22Rv1 (cell line): ENCODE data around the gene FUT6.

Experiments
- H3K27ac ChIP-seq: fragments of 450-650 bp; 2 replicates; pipeline ENCODE4 v1.5.1; 2017
- ZFX ChIP-seq: fragments of 450-650 bp; IDR thresholded peaks from 2 replicates; pipeline ENCODE4 v1.6.1; 2017; ENCODE audit warnings: antibody characterized with exemption, borderline replicate concordance
- TF ChIP-seq, protein P1 (sequence below): fragments of 450-650 bp; IDR thresholded peaks from 2 replicates; pipeline ENCODE4 v1.5.1; 2017; ENCODE audit warnings: mild to moderate bottlenecking

The FUT6 gene

DNA sequence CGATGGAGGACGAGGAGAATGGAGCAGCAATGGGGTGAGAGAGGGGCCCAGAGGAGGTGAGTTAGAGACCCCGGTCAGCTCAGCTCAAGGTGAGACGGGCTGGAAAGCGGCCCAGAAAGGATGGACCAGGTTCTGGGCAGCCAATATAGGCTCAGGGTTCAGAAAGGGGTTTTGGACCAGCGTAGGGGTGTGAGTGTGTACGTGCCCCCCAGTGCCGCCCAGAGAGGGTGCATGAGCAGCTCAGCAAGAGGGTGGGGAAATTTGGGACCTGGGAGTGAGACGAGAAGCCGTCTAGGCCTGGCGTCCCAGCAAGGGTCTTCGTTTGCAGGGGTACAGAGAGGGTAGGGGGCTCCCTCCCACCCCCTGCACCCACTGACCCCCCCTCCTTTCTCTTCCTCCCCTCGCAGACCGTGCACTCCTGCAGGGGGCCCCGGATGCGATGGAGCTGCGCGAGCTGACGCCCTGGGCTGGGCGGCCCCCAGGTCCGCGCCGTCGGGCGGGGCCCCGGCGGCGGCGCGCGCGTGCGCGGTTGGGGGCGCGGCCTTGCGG lies 12.1 kb downstream of the FUT6 start:
- H3K27ac ChIP-seq = peak overlapping the region; percentile 88
- TF ChIP-seq, protein P1, sequence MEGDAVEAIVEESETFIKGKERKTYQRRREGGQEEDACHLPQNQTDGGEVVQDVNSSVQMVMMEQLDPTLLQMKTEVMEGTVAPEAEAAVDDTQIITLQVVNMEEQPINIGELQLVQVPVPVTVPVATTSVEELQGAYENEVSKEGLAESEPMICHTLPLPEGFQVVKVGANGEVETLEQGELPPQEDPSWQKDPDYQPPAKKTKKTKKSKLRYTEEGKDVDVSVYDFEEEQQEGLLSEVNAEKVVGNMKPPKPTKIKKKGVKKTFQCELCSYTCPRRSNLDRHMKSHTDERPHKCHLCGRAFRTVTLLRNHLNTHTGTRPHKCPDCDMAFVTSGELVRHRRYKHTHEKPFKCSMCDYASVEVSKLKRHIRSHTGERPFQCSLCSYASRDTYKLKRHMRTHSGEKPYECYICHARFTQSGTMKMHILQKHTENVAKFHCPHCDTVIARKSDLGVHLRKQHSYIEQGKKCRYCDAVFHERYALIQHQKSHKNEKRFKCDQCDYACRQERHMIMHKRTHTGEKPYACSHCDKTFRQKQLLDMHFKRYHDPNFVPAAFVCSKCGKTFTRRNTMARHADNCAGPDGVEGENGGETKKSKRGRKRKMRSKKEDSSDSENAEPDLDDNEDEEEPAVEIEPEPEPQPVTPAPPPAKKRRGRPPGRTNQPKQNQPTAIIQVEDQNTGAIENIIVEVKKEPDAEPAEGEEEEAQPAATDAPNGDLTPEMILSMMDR = no peak
- TF ChIP-seq ZFX = no peak

DNA sequence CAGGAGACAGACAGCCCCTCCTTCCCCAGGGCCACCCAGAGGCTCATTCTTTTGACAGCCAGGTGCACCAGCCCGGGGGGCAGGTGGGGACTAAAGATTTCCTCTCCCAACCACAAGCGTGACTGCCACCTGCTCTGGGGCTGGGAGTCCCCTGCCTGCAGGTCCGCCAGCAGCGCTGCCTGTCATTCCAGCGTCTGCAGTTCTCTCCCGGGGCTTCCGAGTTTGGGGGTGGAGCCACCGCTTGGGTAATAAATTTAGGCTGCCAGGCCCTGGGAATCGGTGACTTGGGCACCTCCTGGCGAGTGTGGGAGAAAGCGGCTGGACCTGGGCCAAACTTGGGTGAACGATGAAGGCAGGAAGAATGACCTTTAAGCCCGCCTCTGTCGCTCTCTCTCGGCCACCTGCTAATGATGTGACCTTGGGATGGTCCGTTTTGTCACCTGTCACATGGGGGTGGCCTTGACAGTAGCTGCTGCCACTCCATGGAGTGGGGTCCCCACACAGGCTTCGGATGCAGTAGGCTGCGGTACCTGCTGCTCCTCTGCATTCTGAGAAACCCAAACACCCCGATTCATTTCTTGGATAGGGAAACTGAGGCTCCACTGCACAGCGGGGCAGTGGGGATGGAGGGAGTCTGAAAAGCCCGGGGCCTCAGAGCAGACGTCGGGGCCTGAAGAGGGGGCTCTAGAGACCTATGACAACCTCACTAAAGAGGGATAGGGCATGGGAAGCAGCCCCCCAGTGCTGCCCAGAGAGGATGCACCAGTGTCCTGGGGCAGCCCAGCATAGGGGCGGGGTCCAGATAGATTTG lies 12.8 kb downstream of the FUT6 start:
- H3K27ac ChIP-seq = peak overlapping the region; percentile 88
- TF ChIP-seq, protein P1 = no peak; the same call in 1 of the 2 replicates
- TF ChIP-seq ZFX = no peak

DNA sequence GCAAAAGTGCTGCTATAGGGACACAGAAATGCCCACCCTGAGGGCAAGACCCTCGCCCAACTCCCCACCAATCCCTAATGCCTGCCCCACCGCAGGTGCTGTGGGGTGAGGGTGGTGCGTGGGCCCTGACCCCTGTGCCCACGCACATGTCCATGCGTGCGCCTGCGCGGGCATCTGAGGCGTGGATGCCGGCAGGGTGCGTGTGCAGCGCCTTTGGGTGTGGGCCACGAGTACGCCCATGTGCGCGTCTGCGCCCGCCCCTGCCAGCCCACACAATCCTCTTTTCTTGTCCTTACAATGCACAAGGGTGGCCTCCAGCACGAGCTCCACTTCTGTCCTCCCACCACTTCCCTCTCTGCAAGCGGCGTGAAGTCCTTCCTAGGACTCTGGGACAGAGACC lies 14.3 kb downstream of the FUT6 start:
- no peak overlapping the region for H3K27ac ChIP-seq
- TF ChIP-seq ZFX = no peak
- TF ChIP-seq, protein P1 = no peak

DNA sequence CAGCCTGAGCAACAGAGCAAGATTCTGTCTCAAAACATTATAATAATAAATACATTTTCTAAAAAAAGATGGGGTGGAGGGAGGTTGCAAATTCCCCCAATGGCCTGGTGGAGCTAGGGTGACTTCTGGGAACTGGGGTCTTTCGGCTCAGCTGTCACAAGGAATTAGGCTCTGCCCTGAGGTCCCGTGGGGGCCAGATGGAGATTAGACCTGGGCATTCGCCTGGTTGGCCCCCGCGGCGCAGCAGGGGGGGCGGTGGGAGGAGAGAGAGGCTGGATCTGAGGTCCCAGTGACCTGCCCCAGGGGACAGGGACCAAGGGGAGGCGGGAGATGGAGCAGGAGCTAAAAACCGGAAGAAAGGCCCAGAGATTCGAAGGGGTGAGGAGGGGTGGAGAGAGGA lies 14.8 kb downstream of the FUT6 start:
- no peak overlapping the region for H3K27ac ChIP-seq
- no peak for TF ChIP-seq ZFX
- TF ChIP-seq, protein P1 = no peak

DNA sequence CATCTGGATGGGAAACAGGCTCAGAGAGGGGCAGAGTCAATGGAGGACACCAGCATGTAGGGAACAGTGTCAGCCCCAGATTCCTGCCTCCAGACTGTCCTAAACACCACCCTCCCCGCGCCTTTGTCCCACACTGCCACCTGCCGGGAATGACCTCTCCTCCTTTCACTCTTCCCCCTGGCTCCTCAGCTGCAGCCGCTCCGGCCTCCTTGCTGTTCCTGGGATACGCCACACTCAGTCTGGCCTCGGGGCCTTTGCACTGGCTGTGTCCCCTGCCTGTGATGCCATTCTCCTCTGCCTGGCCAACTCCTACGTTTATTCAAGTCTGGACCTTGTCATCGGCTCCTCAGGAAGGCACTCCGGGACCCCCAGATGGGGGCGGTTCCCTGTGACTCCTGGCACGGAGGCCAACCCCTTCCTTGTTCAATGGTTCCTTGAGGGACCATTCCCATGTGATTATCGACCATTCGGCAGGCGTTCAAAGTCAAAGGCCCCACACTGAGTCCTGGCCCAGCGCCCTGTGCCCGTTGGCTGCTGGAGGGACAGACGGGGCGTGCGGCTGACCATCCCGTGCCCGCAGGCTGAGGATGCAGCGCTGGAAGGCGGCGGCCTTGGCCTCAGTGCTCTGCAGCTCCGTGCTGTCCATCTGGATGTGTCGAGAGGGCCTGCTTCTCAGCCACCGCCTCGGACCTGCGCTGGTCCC lies 15.8 kb downstream of the FUT6 start:
- TF ChIP-seq, protein P1 = peak; percentile 79
- TF ChIP-seq ZFX = no peak
- no peak overlapping the region for H3K27ac ChIP-seq

DNA sequence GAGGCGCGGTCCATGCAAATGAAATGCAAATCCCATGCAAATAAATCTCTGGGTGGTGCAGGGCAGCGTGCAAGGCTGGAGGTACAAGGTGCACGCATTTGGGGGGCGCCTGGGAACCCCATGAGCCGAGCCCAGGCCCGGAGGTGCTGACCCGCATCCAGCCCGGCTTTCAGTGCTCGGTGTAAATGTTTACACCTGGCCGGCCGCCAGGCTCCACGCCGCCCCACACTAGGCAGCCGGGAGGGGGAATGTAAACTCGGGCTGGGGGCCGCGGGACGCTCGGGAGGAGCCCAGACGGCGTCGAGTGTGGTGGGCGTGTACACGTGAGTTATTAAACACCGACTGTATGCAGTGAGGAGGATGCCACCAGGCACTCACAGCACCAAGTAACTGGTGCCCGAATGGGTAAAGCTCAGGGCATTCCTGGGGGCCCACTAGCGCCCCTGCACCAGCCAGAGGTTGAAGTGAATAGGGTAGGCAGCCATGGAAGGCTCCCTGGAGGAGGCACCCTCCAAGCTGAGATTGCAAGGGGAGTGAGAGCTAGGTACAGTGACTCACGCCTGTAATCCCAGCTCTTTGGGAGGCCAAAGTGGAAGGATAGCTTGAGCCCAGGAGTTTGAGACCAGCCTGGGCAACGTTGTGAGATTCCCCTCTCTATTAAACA lies 17.2 kb downstream of the FUT6 start:
- H3K27ac ChIP-seq = no peak overlapping the region
- TF ChIP-seq ZFX = no peak
- TF ChIP-seq, protein P1 = no peak
